Right lobe of liver (tissue), 6 donors: Measurements from ENCODE around the gene BCDIN3D. TPM values are rescaled to one million over a fixed set of nuclear protein-coding genes. Genes with fewer than 3 reads are reported as not detected.

Experiments used
- ATAC-seq, 4 donors: fragments of 200-7000 bp; cut with Tn5 transposase; one replicate each; pipeline ENCODE4 v1.9.1; 2020; ENCODE audit warnings: mild to moderate bottlenecking in 4 of 4, moderate library complexity in 4 of 4
- DNase-seq, 3 donors: peaks; one replicate each; pipeline ENCODE4 v3.0.0-alpha.2; 2020
- H3K27ac ChIP-seq, 3 donors: fragments of 200-600 bp; one replicate each; pipeline ENCODE4 v1.8.0; 2022
- H3K27me3 ChIP-seq, 2 donors: fragments of 200-600 bp; one replicate each; pipeline ENCODE4 v1.8.0; 2022
- H3K36me3 ChIP-seq, 4 donors: fragments of 200-600 bp; sonication (generic) in 1 of 4; one replicate each; pipeline versions ENCODE4 v1.5.1 to v1.8.0; 2017 to 2022; ENCODE audit warnings: control low read depth in 1 of 4
- H3K4me1 ChIP-seq, 4 donors: fragments of 200-600 bp; sonication (generic) in 1 of 4; one replicate each; pipeline versions ENCODE4 v1.5.1 to v1.8.0; 2017 to 2022; ENCODE audit warnings: control low read depth in 1 of 4
- H3K4me3 ChIP-seq, 3 donors: fragments of 200-600 bp; one replicate each; pipeline ENCODE4 v1.8.0; 2022
- H3K9me3 ChIP-seq, 4 donors: fragments of 200-600 bp; sonication (generic) in 1 of 4; one replicate each; pipeline versions ENCODE4 v1.5.1 to v1.8.0; 2017 to 2022; ENCODE audit warnings: control low read depth in 1 of 4
- POLR2A ChIP-seq: fragments of 450-650 bp; IDR thresholded peaks from one replicate; pipeline ENCODE4 v1.6.1; 2017; ENCODE audit warnings: antibody characterized with exemption, mild to moderate bottlenecking
- WGBS: methylation state at CpG from one replicate; pipeline ENCODE4 v1.1.6; 2018; ENCODE audit warnings: low coverage, low lambda C conversion rate; ENCODE audit not compliant: insufficient coverage; ENCODE audit errors: missing lambda C conversion rate; 5-methylcytosine and 5-hydroxymethylcytosine counted together
- intact Hi-C, 2 donors: fragments of 100-400 bp; cut with DNase I; formaldehyde crosslinking; loops; one replicate each; pipeline versions ENCODE4 v1.11.2 to v1.14.1; 2022
- total RNA-seq, 6 experiments: library from RNA; depleted of rRNA in 2 of 6; stranded (reverse); fragments of >200 nt in 2 of 6; fragmentation: NEBNext Ultra II Directional in 3 of 6; extraction: Animal tissue kit (Norgen Biotek cat#: 25700) in 3 of 6; gene quantifications; one replicate each; pipeline versions ENCODE4 v1.1.0 to v1.2.4, GENCODE V29; 2016 to 2023
- TF ChIP-seq, protein P1 (sequence below), 4 donors: fragments of 200-600 bp in 3 of 4; fragments of 450-650 bp in 1 of 4; IDR thresholded peaks; one replicate each; pipeline versions ENCODE4 v1.5.1 to v1.8.0; 2016 to 2022; ENCODE audit warnings: antibody characterized with exemption in 4 of 4, mild to moderate bottlenecking in 2 of 4
- donor health status: DM: no; HTN: yes; CAD: no.
- donor health status: DM: no; HTN: no; CAD: no.
- donor health status: DM: no; HTN: no; CAD: no.
- donor health status: DM: no; HTN: yes; CAD: no.
- donor health status: DM: no; HTN: yes; CAD: no.

BCDIN3D gene
- total RNA-seq, 6 experiments from 2014 or later = 1.6 to 3.6 (median 2.6) TPM

DNA sequence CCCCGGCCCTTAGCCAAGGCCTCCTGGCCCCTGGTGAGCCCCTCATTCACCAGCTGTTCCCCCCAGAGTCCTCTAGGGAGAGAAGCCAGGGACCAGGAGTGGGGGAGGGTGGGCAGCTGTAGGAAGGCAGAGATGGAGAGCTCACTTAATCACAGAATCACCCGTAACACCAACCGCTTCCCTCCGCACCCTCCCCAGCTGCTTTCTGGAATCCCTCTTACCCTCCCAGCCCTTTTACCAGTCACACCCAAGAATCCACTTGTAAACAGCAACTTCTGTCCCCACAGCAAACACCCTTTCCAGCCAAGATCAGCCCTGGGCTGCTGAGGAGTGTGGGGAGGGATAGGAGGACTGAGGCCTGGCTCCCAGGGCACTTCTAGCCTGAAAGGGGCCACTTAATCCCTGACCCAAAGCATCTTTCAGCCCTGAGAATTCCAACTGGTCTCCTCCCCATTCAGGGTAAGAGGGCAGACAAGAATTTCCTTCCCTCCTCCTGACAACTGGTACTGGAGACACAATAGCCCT is 33.5 kb downstream of the BCDIN3D start:
- intact Hi-C loops = no loop called here
- no peak for TF ChIP-seq POLR2A
- TF ChIP-seq, protein P1, sequence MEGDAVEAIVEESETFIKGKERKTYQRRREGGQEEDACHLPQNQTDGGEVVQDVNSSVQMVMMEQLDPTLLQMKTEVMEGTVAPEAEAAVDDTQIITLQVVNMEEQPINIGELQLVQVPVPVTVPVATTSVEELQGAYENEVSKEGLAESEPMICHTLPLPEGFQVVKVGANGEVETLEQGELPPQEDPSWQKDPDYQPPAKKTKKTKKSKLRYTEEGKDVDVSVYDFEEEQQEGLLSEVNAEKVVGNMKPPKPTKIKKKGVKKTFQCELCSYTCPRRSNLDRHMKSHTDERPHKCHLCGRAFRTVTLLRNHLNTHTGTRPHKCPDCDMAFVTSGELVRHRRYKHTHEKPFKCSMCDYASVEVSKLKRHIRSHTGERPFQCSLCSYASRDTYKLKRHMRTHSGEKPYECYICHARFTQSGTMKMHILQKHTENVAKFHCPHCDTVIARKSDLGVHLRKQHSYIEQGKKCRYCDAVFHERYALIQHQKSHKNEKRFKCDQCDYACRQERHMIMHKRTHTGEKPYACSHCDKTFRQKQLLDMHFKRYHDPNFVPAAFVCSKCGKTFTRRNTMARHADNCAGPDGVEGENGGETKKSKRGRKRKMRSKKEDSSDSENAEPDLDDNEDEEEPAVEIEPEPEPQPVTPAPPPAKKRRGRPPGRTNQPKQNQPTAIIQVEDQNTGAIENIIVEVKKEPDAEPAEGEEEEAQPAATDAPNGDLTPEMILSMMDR (IDR thresholded peaks at IDR 0.05) = no peak
- DNase-seq = no peak
- Histone ChIP-seq H3K36me3 (peaks cover 0 to 4% (median 0%) of the 10 kb centered on the region in 4 donors), H3K27me3 (no peaks in the 10 kb centered on the region), H3K9me3 (no peaks in the 10 kb centered on the region), H3K4me1 (no peaks in the 10 kb centered on the region), H3K4me3 (no peak overlapping the region), H3K27ac (peak overlapping the region in 1 of 3 donors; percentile 28)
- ATAC-seq = peak in 1 of 4 donors; percentile 13
- 55% methylated on average over 2 of the region's 4 CpGs for WGBS

DNA sequence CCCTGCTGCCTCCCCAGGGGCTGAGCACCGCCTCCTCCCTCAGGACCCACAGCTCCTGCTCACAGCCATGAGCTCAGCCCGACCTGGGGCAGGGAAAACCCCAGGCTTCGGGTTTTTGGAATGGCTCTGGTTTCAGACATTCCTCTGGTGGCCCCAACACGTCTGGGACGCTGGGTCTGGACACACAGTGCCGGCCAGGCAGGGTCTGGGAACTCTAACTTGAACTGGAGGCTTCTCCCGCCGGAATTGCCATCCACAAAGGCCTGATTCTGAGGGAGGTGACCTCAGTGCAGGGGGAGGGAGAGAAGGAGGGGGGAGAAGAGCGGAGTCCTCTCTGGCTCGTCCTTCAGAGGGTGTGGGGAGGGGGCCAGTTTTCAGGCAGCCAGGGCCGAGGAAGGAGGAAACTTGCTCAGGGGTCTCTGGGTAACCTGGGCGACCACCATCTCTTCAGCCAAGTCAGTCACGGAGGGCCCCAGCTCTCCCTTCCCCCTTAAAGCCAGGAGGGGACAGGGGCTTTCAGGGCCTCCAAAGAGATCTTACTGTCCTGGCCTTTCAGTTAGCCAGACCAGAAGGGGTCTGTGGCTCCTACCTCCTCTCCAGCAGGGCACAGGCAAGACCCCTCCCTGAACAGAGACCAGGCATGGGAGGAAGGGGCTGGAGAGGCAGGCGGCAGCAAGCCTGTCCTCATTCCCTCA is 34.1 kb downstream of the BCDIN3D start:
- WGBS = 80% methylated on average over 1 of the region's 14 CpGs
- Histone ChIP-seq H3K36me3 (peaks cover 0 to 5% (median 0%) of the 10 kb centered on the region in 4 donors), H3K9me3 (no peaks in the 10 kb centered on the region), H3K4me1 (no peaks in the 10 kb centered on the region), H3K27me3 (no peaks in the 10 kb centered on the region), H3K4me3 (no peak overlapping the region), H3K27ac (peak overlapping the region in 1 of 3 donors; percentile 28)
- DNase-seq (no peak), ATAC-seq (peak in 3 of 4 donors; percentile 38 to 47 (median 42))
- intact Hi-C loops = no loop called here
- TF ChIP-seq POLR2A = no peak
- TF ChIP-seq, protein P1 (IDR thresholded peaks at IDR 0.05) = no peak

DNA sequence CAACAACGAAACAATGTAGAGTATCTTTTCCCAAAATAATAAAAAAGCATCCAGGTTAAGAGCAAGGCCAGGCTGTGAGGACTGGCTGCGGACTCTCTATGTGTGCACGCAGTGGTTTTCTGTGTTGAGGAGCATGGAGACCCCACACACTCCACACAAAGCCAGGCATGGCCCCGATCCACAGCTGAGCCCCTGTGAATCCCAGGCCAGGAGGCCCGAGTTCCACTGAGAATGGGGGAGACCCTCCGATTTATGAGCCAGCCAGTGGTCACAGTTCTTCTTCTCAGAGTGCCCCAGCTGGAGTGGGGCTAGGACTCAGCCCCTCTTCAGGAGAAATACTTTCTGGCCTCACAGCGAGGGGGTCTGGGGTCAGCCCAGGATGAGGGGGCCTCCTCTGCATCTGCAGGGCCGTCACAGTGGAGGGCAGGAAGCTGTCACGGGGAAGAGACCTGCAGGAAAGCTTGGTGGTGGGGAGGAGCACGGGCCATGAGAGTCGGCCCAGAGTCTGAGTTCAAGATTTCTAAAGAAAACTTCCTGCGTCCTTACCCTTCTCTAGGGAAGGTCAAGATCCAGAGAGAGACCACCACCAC is 34.8 kb downstream of the BCDIN3D start:
- no peak for ATAC-seq
- DNase-seq = no peak

DNA sequence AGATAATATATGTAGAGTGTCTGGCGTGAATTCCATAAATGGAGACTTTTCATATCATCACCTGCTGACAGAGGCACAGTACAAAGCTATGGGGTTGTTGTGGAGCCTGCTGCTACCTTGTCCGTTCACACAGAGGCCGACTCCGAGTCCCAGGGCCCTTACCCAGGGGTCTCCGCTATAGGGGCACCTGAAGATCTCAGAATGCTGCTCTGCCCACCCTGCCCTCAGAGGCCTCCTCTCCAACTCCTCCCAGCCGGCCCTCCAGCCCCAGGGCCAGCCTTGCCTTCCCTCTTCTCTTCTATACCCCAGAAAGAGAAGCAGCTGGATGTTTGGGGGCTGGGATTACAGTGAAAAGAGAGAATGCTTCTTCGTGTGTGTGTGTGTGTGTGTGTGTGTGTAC is 36.0 kb downstream of the BCDIN3D start:
- DNase-seq = no peak
- Histone ChIP-seq H3K27ac (no peak overlapping the region), H3K36me3 (peaks cover 0 to 8% (median 0%) of the 10 kb centered on the region in 4 donors), H3K4me1 (no peaks in the 10 kb centered on the region), H3K27me3 (no peaks in the 10 kb centered on the region), H3K9me3 (no peaks in the 10 kb centered on the region), H3K4me3 (no peak overlapping the region)
- WGBS = 84% methylated on average over 5 of the region's 7 CpGs
- TF ChIP-seq, protein P1 (IDR thresholded peaks at IDR 0.05) = no peak
- no peak for TF ChIP-seq POLR2A
- ATAC-seq = no peak
- intact Hi-C loops = no loop called here

More for the DNA sequence above, 34.8 kb downstream of the BCDIN3D start:
- intact Hi-C loops = no loop called here
- Histone ChIP-seq H3K4me1 (no peaks in the 10 kb centered on the region), H3K4me3 (no peak overlapping the region), H3K36me3 (peaks cover 0 to 8% (median 0%) of the 10 kb centered on the region in 4 donors), H3K9me3 (no peaks in the 10 kb centered on the region), H3K27me3 (no peaks in the 10 kb centered on the region), H3K27ac (no peak overlapping the region)
- no peak for TF ChIP-seq POLR2A
- TF ChIP-seq, protein P1 (IDR thresholded peaks at IDR 0.05) = no peak
- WGBS = 92% methylated on average over 4 of the region's 12 CpGs
